22Rv1 (cell line): ENCODE data around the gene CHEK1.
A peak's percentile ranks its signal among the peaks of the same experiment; 100 is the strongest.

Experiments used
- H3K27ac ChIP-seq: fragments of 450-650 bp; 2 replicates; pipeline ENCODE4 v1.5.1; 2017
- CTCF ChIP-seq: fragments of 450-650 bp; IDR thresholded peaks from 2 replicates; pipeline ENCODE4 v1.5.1; 2017; ENCODE audit warnings: mild to moderate bottlenecking
- ZFX ChIP-seq: fragments of 450-650 bp; IDR thresholded peaks from 2 replicates; pipeline ENCODE4 v1.6.1; 2017; ENCODE audit warnings: antibody characterized with exemption, borderline replicate concordance

The CHEK1 gene

GRCh38 chr11:125667151-125667550 is 42.2 kb downstream of the CHEK1 start:
- H3K27ac ChIP-seq = no peak overlapping the region
- TF ChIP-seq ZFX (no peak), CTCF (no peak)

- no peak for TF ChIP-seq ZFX
- no peak overlapping the region for H3K27ac ChIP-seq
These were observed 45.2 kb downstream of the CHEK1 start for GRCh38 chr11:125670172-125670571.

GRCh38 chr11:125671561-125671960 is 46.6 kb downstream of the CHEK1 start:
- H3K27ac ChIP-seq = no peak overlapping the region
- no peak for TF ChIP-seq ZFX
- TF ChIP-seq CTCF = no peak

GRCh38 chr11:125674210-125674609 is 49.2 kb downstream of the CHEK1 start:
- TF ChIP-seq ZFX (no peak), CTCF (no peak)

GRCh38 chr11:125675196-125675595 is 50.2 kb downstream of the CHEK1 start:
- H3K27ac ChIP-seq = no peak overlapping the region
- TF ChIP-seq ZFX (no peak), CTCF (no peak)

More at GRCh38 chr11:125674210-125674609, 49.2 kb downstream of the CHEK1 start:
- H3K27ac ChIP-seq = no peak overlapping the region

GRCh38 chr11:125679397-125679796 is 54.4 kb downstream of the CHEK1 start:
- no peak overlapping the region for H3K27ac ChIP-seq
- no peak for TF ChIP-seq ZFX
- peak; percentile 41 for TF ChIP-seq CTCF

- TF ChIP-seq CTCF (no peak), ZFX (no peak)
These were observed 54.9 kb downstream of the CHEK1 start for GRCh38 chr11:125679837-125680236.

GRCh38 chr11:125680747-125681146 is 55.8 kb downstream of the CHEK1 start, which contains the start of gene ACRV1:
TSS of gene ACRV1 (minus strand) at chr11:125680847. CDS start at chr11:125680780, 67 bp downstream.
- TF ChIP-seq CTCF (no peak), ZFX (no peak)
- no peak within 1 kb of the TSS for H3K27ac ChIP-seq

More at GRCh38 chr11:125679837-125680236, 54.9 kb downstream of the CHEK1 start:
- H3K27ac ChIP-seq = no peak overlapping the region
